MM.1S (cell line): Measurements from ENCODE around the gene FBXW11.

ENCODE experiments used
- DNase-seq: peaks from one replicate; pipeline ENCODE4 v3.0.0-alpha.2; 2015
- H2AFZ ChIP-seq: fragments of 300-600 bp; sonication (generic); 2 replicates; pipeline ENCODE4 v1.6.0; 2016; ENCODE audit warnings: antibody characterized with exemption, low read length
- H3F3A ChIP-seq: fragments of 300-600 bp; sonication (generic); 2 replicates; pipeline ENCODE4 v1.6.1; 2016; ENCODE audit warnings: mild to moderate bottlenecking, antibody characterized with exemption, low read length, moderate library complexity, mixed read lengths; ENCODE audit not compliant: insufficient read depth
- H3K27ac ChIP-seq: fragments of 300-600 bp; sonication (generic); 2 replicates; pipeline ENCODE4 v1.5.1; 2016; ENCODE audit warnings: mild to moderate bottlenecking, low read length
- H3K27me3 ChIP-seq: fragments of 300-600 bp; sonication (generic); replicated peaks from 2 replicates; pipeline ENCODE4 v1.6.0; 2016; ENCODE audit warnings: low read length; ENCODE audit not compliant: insufficient read depth
- H3K36me3 ChIP-seq: fragments of 300-600 bp; sonication (generic); replicated peaks from 2 replicates; pipeline ENCODE4 v1.6.1; 2016; ENCODE audit warnings: mild to moderate bottlenecking, low read length, mixed read lengths; ENCODE audit not compliant: insufficient read depth
- H3K4me1 ChIP-seq: fragments of 300-600 bp; sonication (generic); 2 replicates; pipeline ENCODE4 v1.6.1; 2016; ENCODE audit warnings: low read length, mixed read lengths
- H3K4me2 ChIP-seq: fragments of 300-600 bp; sonication (generic); 2 replicates; pipeline ENCODE4 v1.6.0; 2016; ENCODE audit warnings: low read depth, low read length
- H3K4me3 ChIP-seq: fragments of 300-600 bp; sonication (generic); 2 replicates; pipeline ENCODE4 v1.5.1; 2016; ENCODE audit warnings: low read length, mixed read lengths
- H3K79me2 ChIP-seq: fragments of 300-600 bp; sonication (generic); 2 replicates; pipeline ENCODE4 v1.6.1; 2016; ENCODE audit warnings: mixed run types, low read length, mixed read lengths
- H3K9ac ChIP-seq: fragments of 300-600 bp; sonication (generic); 2 replicates; pipeline ENCODE4 v1.6.1; 2016; ENCODE audit warnings: low read length, mixed read lengths
- H3K9me2 ChIP-seq: fragments of 300-600 bp; sonication (generic); replicated peaks from 2 replicates; pipeline ENCODE4 v1.6.1; 2016; ENCODE audit warnings: mild to moderate bottlenecking, low read length, mixed read lengths; ENCODE audit not compliant: insufficient read depth
- H3K9me3 ChIP-seq: fragments of 300-600 bp; sonication (generic); replicated peaks from 2 replicates; pipeline ENCODE4 v1.6.1; 2016; ENCODE audit warnings: mild to moderate bottlenecking, low read length, mixed read lengths; ENCODE audit not compliant: insufficient read depth
- H4K20me1 ChIP-seq: fragments of 300-600 bp; sonication (generic); 2 replicates; pipeline ENCODE4 v1.6.1; 2016; ENCODE audit warnings: mild to moderate bottlenecking, low read length, moderate library complexity, mixed read lengths; ENCODE audit not compliant: insufficient read depth
- CTCF ChIP-seq: fragments of 300-600 bp; sonication (generic); IDR thresholded peaks from 2 replicates; pipeline ENCODE4 v1.5.1; 2016; ENCODE audit warnings: antibody characterized with exemption, low read length, mixed read lengths
- EZH2 ChIP-seq: fragments of 300-600 bp; sonication (generic); optimal IDR thresholded peaks from 2 replicates; pipeline ENCODE3; 2017; ENCODE audit warnings: low read depth, mild to moderate bottlenecking, antibody characterized with exemption, low read length, mixed read lengths
- EZH2phosphoT487 ChIP-seq: fragments of 300-600 bp; sonication (generic); IDR thresholded peaks from 2 replicates; pipeline ENCODE4 v1.6.1; 2018; ENCODE audit warnings: antibody characterized with exemption, low read length

Gene FBXW11

GRCh38 chr5:171846323-171846722, 160.1 kb downstream of the FBXW11 start:
- H3K4me1 ChIP-seq: no peaks in the 10 kb centered on the region
- no peak overlapping the region for H3K27ac ChIP-seq
- H2AFZ ChIP-seq: no peak overlapping the region
- no peak overlapping the region for H3K9ac ChIP-seq
- H3K79me2 ChIP-seq: no peaks in the 10 kb centered on the region
- TF ChIP-seq EZH2phosphoT487 (no peak), CTCF (no peak), EZH2 (no peak)
- H4K20me1 ChIP-seq: no peaks in the 10 kb centered on the region
- no peaks in the 10 kb centered on the region for H3F3A ChIP-seq
- H3K27me3 ChIP-seq: no peaks in the 10 kb centered on the region
- H3K9me3 ChIP-seq: no peaks in the 10 kb centered on the region
- no peak overlapping the region for H3K4me3 ChIP-seq
- H3K36me3 ChIP-seq: no peaks in the 10 kb centered on the region
- no peak for DNase-seq
- no peak overlapping the region for H3K4me2 ChIP-seq
- no peaks in the 10 kb centered on the region for H3K9me2 ChIP-seq

GRCh38 chr5:171845857-171846256, 160.6 kb downstream of the FBXW11 start:
- no peaks in the 10 kb centered on the region for H3K9me3 ChIP-seq
- H3K27ac ChIP-seq: no peak overlapping the region
- no peaks in the 10 kb centered on the region for H3K36me3 ChIP-seq
- H3K4me3 ChIP-seq: no peak overlapping the region
- no peak for DNase-seq
- no peaks in the 10 kb centered on the region for H3K4me1 ChIP-seq
- H3K9me2 ChIP-seq: no peaks in the 10 kb centered on the region
- no peaks in the 10 kb centered on the region for H3K27me3 ChIP-seq
- TF ChIP-seq EZH2phosphoT487 (no peak), EZH2 (no peak), CTCF (no peak)
- H3K79me2 ChIP-seq: no peaks in the 10 kb centered on the region
- no peak overlapping the region for H3K4me2 ChIP-seq
- H2AFZ ChIP-seq: no peak overlapping the region
- H3F3A ChIP-seq: no peaks in the 10 kb centered on the region
- no peaks in the 10 kb centered on the region for H4K20me1 ChIP-seq
- H3K9ac ChIP-seq: no peak overlapping the region

- Histone ChIP-seq H3K36me3 (no peaks in the 10 kb centered on the region), H3K79me2 (no peaks in the 10 kb centered on the region), H3K27ac (no peak overlapping the region), H3K4me3 (no peak overlapping the region), H2AFZ (no peak overlapping the region), H3K9me3 (no peaks in the 10 kb centered on the region), H3K4me2 (no peak overlapping the region), H3K9me2 (no peaks in the 10 kb centered on the region), H3K27me3 (no peaks in the 10 kb centered on the region), H3K4me1 (no peaks in the 10 kb centered on the region), H3F3A (no peaks in the 10 kb centered on the region), H4K20me1 (no peaks in the 10 kb centered on the region), H3K9ac (no peak overlapping the region)
- no peak for DNase-seq
- TF ChIP-seq EZH2phosphoT487 (no peak), CTCF (no peak), EZH2 (no peak)
Observed at GRCh38 chr5:171845040-171845630, 161.3 kb downstream of the FBXW11 start.
